COLO668 (cell line): ENCODE data around the gene RNF40.

Experiments used
- DNase-seq: peaks from one replicate; lab custom pipeline; 2025; ENCODE audit not compliant: unreplicated experiment; lab: John Stamatoyannopoulos, UW

The RNF40 gene

DNA sequence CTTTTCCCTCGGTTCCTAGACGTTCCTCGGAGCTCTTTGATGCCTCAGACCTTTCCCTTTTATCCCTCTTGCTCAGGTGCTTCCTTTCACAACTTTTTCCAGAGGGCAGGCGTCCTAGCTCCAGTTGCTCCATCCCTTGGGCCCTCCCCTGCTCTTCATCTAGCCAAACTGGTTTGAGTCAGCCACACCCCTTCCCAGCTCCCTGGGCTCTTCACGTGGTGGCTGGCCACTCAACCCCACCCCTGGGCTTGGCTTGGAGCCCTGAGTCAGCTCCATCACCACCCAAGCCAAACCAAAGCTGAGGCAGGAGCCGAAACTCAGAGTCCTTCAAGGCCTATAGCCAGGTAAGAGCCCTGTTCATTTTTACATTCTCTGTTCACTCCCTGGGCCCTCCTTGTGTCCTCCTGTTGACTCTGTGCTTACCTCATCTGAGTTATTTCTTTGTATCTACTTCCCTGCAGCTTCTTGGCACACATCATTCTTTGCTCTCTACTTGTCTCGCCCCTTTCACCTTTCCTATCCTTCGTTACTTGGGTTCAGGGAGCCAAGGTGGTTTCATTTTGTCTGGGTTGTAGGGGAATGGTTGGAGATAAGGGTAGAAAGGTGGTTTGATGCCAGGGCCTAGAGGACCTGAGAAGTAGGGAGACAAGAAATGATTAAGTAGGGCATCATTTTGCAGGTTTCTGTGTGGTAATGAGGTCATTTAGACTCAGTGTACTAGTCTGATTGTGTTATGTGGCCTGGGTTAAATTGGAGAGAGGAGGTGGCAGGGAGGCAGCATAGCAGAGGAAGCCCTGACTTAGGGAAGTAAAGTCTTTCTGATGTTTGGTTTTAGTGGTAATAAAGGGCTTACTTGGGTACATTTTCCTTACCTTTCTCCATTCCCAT, 21.5 kb upstream of the RNF40 start:
- DNase-seq = peak; percentile 58

DNA sequence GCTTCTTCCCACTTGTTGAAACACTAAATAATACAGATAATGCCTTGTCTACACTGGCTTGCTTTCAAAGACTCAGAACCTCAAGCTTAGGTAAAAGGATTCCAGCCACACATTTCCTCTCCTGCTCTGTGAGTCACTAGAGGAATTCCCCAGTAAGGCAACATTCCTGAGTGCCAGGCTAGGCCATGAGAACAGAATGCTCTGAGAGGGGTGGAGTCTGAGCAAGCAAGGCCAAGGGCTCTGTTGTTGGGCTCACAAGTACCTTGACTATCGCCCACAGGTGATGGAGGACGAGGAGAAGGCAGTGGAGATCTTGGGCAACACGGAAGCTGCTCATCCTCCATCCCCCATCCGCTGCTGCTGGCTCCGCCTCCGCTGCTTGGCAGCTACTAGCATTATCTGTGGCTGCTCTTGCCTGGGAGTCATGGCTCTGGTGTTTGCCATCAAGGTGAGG, 20.6 kb upstream of the RNF40 start:
- DNase-seq = no peak

- no peak for DNase-seq
Observed at GRCh38 chr16:30743716-30744115, 18.4 kb upstream of the RNF40 start.

DNA sequence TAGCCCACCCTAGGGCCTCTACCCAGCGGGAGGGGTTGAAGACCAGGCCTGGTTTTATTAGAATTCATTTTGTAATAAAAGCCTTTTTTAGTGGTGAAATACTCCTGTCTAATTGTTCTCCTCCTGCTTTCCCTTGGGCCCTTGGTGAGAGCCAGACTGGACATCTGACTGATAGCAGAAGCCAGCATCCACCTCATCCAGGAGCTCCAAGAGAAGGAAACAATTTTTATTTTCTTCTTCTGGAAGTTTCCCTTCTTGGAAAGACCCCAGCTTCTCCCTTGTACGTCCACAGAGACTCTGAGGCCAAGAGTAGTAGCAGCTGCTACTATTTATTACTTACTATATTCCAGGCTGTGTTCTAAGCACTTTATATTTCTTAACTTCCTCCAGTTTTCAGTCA, 17.9 kb upstream of the RNF40 start:
- no peak for DNase-seq

DNA sequence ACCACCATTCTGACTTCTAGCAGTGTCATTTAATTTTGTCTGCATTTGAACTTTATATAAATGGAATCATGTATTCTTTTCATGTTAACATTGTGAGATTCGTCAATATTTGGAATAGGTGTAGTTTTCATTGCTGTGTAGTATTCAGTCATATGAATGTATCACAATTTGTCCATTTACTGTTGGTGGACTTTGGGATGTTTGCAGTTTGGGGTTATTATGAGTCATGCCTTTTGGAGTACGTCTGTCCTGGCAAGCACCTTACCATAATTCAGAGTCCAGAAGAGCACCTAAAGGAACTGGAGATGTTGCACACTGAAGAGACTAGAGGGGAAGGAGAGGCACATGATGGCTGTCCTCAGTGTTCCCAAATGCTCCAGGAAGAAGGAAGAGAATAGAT, 17.0 kb upstream of the RNF40 start:
- DNase-seq = no peak

- DNase-seq = no peak
Observed at GRCh38 chr16:30746638-30747175, 15.4 kb upstream of the RNF40 start.

GRCh38 chr16:30747331-30747730, 14.8 kb upstream of the RNF40 start:
- no peak for DNase-seq

DNA sequence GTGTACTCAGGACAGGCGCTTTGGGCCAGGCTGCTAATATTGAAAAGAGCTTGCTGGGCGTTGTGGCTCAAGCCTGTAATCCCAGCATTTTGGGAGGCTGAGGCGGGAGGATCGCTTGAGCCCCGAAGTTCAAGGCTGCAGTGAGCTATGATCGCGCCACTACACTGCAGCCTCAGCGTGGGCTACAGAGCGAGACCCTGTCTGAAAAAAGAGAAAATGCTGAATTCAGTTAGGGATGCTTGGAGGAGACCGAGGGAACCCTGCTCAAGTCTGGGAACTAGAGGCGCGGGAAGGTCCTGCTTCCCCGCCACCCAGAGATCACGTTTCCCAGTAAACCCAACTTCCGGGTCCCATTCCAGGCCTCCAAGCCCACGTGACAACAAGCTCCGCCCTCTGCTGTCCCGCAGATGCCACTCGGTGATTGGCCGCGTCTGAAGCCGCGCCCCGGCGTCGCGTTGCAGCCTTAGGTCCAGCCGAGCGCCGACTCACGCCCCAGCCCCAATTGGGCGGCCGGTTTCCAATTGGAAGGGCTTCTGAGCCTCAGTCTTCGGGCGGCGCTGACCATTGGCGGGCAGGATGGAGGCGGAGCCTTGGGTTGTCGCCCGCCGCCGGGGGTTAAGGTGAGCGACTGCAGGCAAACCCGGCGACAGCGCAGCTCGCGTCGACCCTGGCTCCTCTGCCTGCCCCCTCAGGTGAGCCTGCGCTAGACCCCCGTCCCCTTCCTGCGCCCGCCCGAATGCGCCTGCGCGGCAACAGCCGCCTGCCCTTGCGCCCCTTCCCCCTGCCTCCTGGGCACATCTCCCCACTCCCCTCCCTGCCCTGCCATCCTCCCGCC, 14.1 kb upstream of the RNF40 start, which contains the start of gene PHKG2:
PHKG2 (plus strand) TSS at position 627 of the 835 bp plus-strand sequence. CDS start 396 bp downstream, outside the sequence.
- peak; percentile 99 for DNase-seq

- peak; percentile 35 for DNase-seq
Observed at GRCh38 chr16:30748634-30749445, 13.3 kb upstream of the RNF40 start.

DNA sequence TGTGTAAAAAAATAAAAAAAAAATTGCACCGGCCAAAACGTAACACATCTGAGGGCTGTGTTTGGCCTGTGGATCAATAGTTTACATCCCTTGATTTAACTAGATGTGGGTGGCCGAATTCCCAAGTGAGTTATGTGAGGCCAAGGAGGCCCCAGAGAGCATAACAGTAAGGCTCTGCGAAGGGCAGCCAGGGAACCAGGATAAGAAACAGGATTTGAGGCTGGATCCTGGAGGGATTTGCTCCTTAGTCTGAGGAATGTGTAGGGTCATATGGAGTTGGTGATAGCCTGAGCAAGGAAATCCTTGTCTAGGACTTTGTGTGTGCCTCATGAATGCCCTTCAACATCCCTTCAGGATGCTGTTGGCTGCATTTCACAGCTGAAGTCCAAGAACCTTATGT, 11.9 kb upstream of the RNF40 start:
- no peak for DNase-seq

GRCh38 chr16:30750876-30751465, 11.2 kb upstream of the RNF40 start:
- DNase-seq = no peak

- no peak for DNase-seq
Observed at GRCh38 chr16:30753596-30753995, 8.5 kb upstream of the RNF40 start.

DNA sequence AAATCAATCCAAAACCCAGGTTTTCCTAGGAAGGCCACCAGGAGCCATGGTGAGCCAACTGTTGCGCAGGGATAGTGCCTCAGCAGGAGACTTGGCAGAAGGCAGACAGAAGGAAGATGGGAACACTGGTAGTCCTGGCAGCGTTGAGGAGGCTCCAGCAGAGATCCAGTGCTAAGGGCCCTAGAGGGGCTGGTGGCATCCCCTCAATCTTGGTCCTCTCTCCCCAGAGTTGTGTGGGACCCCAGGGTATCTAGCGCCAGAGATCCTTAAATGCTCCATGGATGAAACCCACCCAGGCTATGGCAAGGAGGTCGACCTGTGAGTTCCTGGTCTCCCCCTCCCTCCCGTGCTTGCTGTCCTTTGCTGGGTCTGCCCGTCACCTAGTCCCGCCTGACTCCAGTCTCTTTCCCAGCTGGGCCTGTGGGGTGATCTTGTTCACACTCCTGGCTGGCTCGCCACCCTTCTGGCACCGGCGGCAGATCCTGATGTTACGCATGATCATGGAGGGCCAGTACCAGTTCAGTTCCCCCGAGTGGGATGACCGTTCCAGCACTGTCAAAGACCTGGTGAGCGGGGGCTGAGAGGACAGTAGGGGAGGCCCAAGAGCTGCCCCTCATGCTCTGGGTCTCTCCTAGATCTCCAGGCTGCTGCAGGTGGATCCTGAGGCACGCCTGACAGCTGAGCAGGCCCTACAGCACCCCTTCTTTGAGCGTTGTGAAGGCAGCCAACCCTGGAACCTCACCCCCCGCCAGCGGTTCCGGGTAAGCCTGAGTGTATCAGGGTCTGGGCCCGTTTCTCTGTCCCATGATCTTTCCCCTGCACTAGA, 6.0 kb upstream of the RNF40 start:
- no peak for DNase-seq

DNA sequence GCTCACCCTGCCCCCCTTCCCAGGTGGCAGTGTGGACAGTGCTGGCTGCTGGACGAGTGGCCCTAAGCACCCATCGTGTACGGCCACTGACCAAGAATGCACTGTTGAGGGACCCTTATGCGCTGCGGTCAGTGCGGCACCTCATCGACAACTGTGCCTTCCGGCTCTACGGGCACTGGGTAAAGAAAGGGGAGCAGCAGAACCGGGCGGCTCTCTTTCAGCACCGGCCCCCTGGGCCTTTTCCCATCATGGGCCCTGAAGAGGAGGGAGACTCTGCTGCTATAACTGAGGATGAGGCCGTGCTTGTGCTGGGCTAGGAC, 5.4 kb upstream of the RNF40 start:
- no peak for DNase-seq

- DNase-seq = no peak
Observed at GRCh38 chr16:30757316-30757715, 4.8 kb upstream of the RNF40 start.

GRCh38 chr16:30758988-30759491, 3.1 kb upstream of the RNF40 start:
- DNase-seq = no peak

DNA sequence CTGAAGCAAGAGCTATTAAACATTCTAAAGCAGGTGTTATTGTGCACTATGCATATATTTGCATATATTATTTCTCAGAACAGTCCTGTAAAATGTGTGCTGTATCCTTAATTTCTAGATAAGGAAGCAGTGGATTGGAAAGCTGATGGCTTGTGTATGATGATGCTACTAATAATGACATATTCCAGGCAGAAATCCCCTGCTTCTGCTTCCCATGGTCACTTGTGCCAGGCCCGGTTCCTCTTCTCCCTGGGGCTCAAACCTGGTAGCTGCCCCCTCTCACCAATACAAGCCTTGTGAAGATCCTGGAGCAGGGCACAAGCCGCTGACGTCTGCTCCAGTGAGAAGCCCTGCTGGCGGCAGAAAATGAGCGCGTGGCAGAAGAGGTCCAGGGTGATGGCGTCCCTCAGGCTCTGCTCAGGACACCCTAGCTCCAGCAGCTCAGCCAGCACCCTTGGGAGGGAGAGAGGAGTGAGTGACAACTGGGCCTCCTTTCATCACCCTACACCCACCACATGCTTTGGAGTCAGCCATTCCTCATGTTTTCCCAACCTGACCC, 2.0 kb upstream of the RNF40 start:
- DNase-seq = no peak

DNA sequence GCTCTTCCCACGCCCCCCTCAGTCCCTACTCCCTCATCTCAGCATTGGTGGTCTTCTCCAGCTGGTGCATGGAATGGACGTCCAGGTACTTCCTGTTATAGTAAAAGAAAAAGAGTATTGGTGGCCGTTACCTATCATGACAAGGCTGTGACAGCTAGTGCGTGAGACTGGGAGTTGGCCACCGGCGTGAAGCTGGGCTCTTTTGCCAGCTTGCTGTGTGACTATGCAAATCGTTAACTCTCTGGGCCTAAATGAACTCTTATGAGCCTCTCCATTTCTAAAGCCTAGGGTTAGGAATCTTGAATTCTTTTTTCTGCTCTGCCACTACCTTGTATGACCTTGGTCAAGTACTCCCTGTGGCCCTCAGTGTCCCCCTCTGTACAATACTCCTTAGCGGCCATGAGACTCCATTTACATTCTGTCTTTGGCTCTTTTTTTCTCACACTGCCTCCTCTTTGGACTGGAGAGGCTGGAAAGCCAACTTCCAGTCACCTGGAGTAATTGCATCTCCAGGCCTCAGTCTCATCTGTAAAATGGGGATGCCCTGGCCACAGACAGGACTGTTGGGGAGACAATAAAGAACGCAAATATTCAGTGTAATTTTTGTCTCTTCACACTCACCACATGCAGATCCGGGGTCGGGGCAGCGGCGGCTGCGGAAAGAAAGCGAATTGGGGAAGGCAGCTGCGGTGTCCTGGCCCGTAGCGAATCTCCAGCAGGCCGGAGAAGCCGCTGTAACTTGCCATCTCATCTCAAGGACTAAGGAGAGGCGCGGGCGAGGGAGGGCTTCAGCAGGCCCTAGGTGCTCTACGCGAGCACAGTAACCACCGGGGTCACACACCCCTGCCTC, 1.3 kb upstream of the RNF40 start:
- no peak for DNase-seq
